Omental fat pad (tissue), 4 donors: ENCODE results near the gene BIRC7. TPM values are rescaled to one million over a fixed set of nuclear protein-coding genes. Genes with fewer than 3 reads are reported as not detected.

Source experiments
- ATAC-seq: fragments of 150-250 bp; one replicate; pipeline ENCODE4 v1.9.1; 2016; ENCODE audit warnings: mild to moderate bottlenecking, moderate library complexity; ENCODE audit not compliant: low FRiP score
- DNase-seq: peaks from one replicate; pipeline ENCODE4 v3.0.0-alpha.2; 2019; ENCODE audit warnings: low spot score
- CTCF ChIP-seq, 3 donors: fragments of 450-650 bp; IDR thresholded peaks; one replicate each; pipeline ENCODE4 v1.5.1; 2016 to 2017; ENCODE audit warnings: antibody characterized with exemption in 3 of 3, mild to moderate bottlenecking in 3 of 3, moderate library complexity in 2 of 3
- total RNA-seq, 4 donors: library from RNA; depleted of rRNA; stranded (reverse); fragments of >200 nt; gene quantifications; one replicate each; pipeline ENCODE4 v1.1.0, GENCODE V29; 2016

The BIRC7 gene
- total RNA-seq, 4 donors from 2014 or later: 0.48 to 3.0 TPM; not detected in 2

- no peak for TF ChIP-seq CTCF (IDR thresholded peaks at IDR 0.05)
- no peak for ATAC-seq
- no peak for DNase-seq
These were observed 38.8 kb upstream of the BIRC7 start for GRCh38 chr20:63196768-63197470.

- DNase-seq (no peak), ATAC-seq (no peak)
- no peak for TF ChIP-seq CTCF (IDR thresholded peaks at IDR 0.05)
These were observed 37.1 kb upstream of the BIRC7 start for GRCh38 chr20:63198606-63199005.

- no peak for DNase-seq
- ATAC-seq: no peak
- no peak for TF ChIP-seq CTCF (IDR thresholded peaks at IDR 0.05)
These were observed 33.7 kb upstream of the BIRC7 start for GRCh38 chr20:63202021-63202420.

- no peak for DNase-seq
- no peak for ATAC-seq
- no peak for TF ChIP-seq CTCF (IDR thresholded peaks at IDR 0.05)
These were observed 32.7 kb upstream of the BIRC7 start for GRCh38 chr20:63202811-63203526.

- TF ChIP-seq CTCF (IDR thresholded peaks at IDR 0.05): no peak
- DNase-seq: no peak
- ATAC-seq: no peak
These were observed 31.3 kb upstream of the BIRC7 start for GRCh38 chr20:63204362-63204761.

- ATAC-seq: no peak
- DNase-seq: no peak
- no peak for TF ChIP-seq CTCF (IDR thresholded peaks at IDR 0.05)
These were observed 29.8 kb upstream of the BIRC7 start for GRCh38 chr20:63205896-63206295.

GRCh38 chr20:63206878-63207277 lies 28.8 kb upstream of the BIRC7 start:
- no peak for ATAC-seq

More at GRCh38 chr20:63206878-63207277, 28.8 kb upstream of the BIRC7 start:
- no peak for DNase-seq
- no peak for TF ChIP-seq CTCF (IDR thresholded peaks at IDR 0.05)
